ENCODE measurements around the gene DDX49.

The DDX49 gene
- 43.3 to 94.8 (median 50.4) reads per million in 4 experiments for total RNA-seq

GRCh38 chr19:18919086-18919899 is at the start of gene DDX49, which contains the start of gene COPE:
TSS of gene DDX49 (plus strand) at chr19:18919715. CDS start at chr19:18919742, 27 bp downstream.
TSS of gene COPE (minus strand) at chr19:18919387. CDS start at chr19:18919348, 39 bp downstream.
- peak; percentile 96 for DNase-seq

GRCh38 chr19:18869781-18870530 is 49.6 kb upstream of the DDX49 start:
- DNase-seq: no peak

- no peak for DNase-seq
These were observed 48.9 kb upstream of the DDX49 start for GRCh38 chr19:18870531-18871172.

GRCh38 chr19:18871543-18871942 is 48.0 kb upstream of the DDX49 start:
- no peak for DNase-seq

GRCh38 chr19:18875726-18876125 is 43.8 kb upstream of the DDX49 start:
- no peak for DNase-seq

- DNase-seq: no peak
These were observed 42.6 kb upstream of the DDX49 start for GRCh38 chr19:18876865-18877264.

- no peak for DNase-seq
These were observed 41.3 kb upstream of the DDX49 start for GRCh38 chr19:18878058-18878797.

- DNase-seq: no peak
These were observed 40.5 kb upstream of the DDX49 start for GRCh38 chr19:18878858-18879578.

GRCh38 chr19:18879579-18880373 is 39.7 kb upstream of the DDX49 start:
- DNase-seq: peak; percentile 4

GRCh38 chr19:18881491-18881890 is 38.0 kb upstream of the DDX49 start:
- no peak for DNase-seq

- DNase-seq: no peak
These were observed 35.8 kb upstream of the DDX49 start for GRCh38 chr19:18883526-18884304.

GRCh38 chr19:18886972-18887371 is 32.5 kb upstream of the DDX49 start:
- DNase-seq: no peak

GRCh38 chr19:18889949-18890745 is 29.4 kb upstream of the DDX49 start:
- DNase-seq: no peak

GRCh38 chr19:18893587-18894253 is 25.8 kb upstream of the DDX49 start:
- no peak for DNase-seq

GRCh38 chr19:18894254-18895037 is 25.1 kb upstream of the DDX49 start:
- DNase-seq: no peak

GRCh38 chr19:18895038-18895823 is 24.3 kb upstream of the DDX49 start:
- DNase-seq: no peak

- no peak for DNase-seq
These were observed 23.6 kb upstream of the DDX49 start, which contains the start of gene CERS1 for GRCh38 chr19:18895824-18896341. TSS of gene CERS1 (minus strand) at chr19:18896158. CDS start at chr19:18896072, 86 bp downstream.
